HepG2 (cell line): Measurements from ENCODE around the gene KANK3. TPM values are rescaled to one million over a fixed set of nuclear protein-coding genes. Genes with fewer than 3 reads are reported as not detected.

Source experiments
- KLF15 ChIP-seq: sonication (generic); formaldehyde crosslinking; IDR thresholded peaks from 2 replicates; pipeline ENCODE4 v1.8.1; 2023; ENCODE audit warnings: borderline replicate concordance, mild to moderate bottlenecking, inconsistent platforms, missing genetic modification reagents, mixed read lengths
- MBD4 ChIP-seq: IDR thresholded peaks from 2 replicates; pipeline ENCODE4 v1.6.1; 2012; ENCODE audit warnings: low read length, inconsistent platforms, borderline replicate concordance
- NCOA1 ChIP-seq: sonication (generic); formaldehyde crosslinking; IDR thresholded peaks from 2 replicates; pipeline ENCODE4 v1.9.0; 2021; ENCODE audit warnings: missing genetic modification reagents
- TFAP4 ChIP-seq: sonication (generic); IDR thresholded peaks from 2 replicates; pipeline ENCODE4 v1.6.1; 2016; ENCODE audit warnings: low read depth, borderline replicate concordance
- ZFP82 ChIP-seq: sonication (generic); formaldehyde crosslinking; IDR thresholded peaks from 2 replicates; pipeline ENCODE4 v1.5.1; 2020; ENCODE audit warnings: mild to moderate bottlenecking, missing genetic modification reagents, borderline replicate concordance
- ZFX ChIP-seq: sonication (generic); formaldehyde crosslinking; IDR thresholded peaks from 2 replicates; pipeline ENCODE4 v1.4.0; 2020; ENCODE audit warnings: mild to moderate bottlenecking, low read depth, missing genetic modification reagents, moderate library complexity
- ZMYM4 ChIP-seq: sonication (generic); formaldehyde crosslinking; IDR thresholded peaks from 2 replicates; pipeline ENCODE4 v1.8.1; 2023; ENCODE audit warnings: mild to moderate bottlenecking, missing genetic modification reagents
- ZNF713 ChIP-seq: sonication (generic); formaldehyde crosslinking; IDR thresholded peaks from 2 replicates; pipeline ENCODE4 v1.4.0; 2020; ENCODE audit warnings: mild to moderate bottlenecking, missing genetic modification reagents
- polyA plus RNA-seq, 8 experiments: library from polyadenylated mRNA; depleted of rRNA in 3 of 8; stranded (reverse) in 7 of 8; unstranded in 1 of 8; fragments of >200 nt; fragmentation: Illumina TruSeq in 4 of 8; extraction: Trizol in 4 of 8; gene quantifications; 2 replicates each; pipeline versions ENCODE4 v1.2.1 to v1.2.3, GENCODE V29; 2011 to 2016; ENCODE audit warnings: low read depth in 4 of 8, missing spikeins in 1 of 8, mixed read lengths in 1 of 8; ENCODE audit not compliant: insufficient read depth in 1 of 8
- total RNA-seq, 5 experiments: library from RNA; depleted of rRNA; stranded (reverse); fragments of >200 nt; fragmentation: Illumina TruSeq; extraction: Trizol; gene quantifications; 2 replicates each; pipeline ENCODE4 v1.2.3, GENCODE V29; 2016; ENCODE audit warnings: low read depth in 1 of 5
- TF ChIP-seq, protein P1 (sequence below): sonication (generic); formaldehyde crosslinking; IDR thresholded peaks from 2 replicates; pipeline ENCODE4 v1.4.0; 2020; ENCODE audit warnings: missing genetic modification reagents
- TF ChIP-seq, protein P2 (sequence below): sonication (generic); formaldehyde crosslinking; IDR thresholded peaks from 2 replicates; pipeline ENCODE4 v1.5.0; 2020; ENCODE audit warnings: missing genetic modification reagents
- TF ChIP-seq, protein P3 (sequence below): sonication (generic); formaldehyde crosslinking; conservative IDR thresholded peaks from 2 replicates; pipeline ENCODE4 v1.8.0; 2022; ENCODE audit warnings: missing genetic modification reagents

Gene KANK3
- total and polyA plus RNA-seq, 2 of the 13 experiments (the other 11 are each of a cell fraction or from before 2014, with no cell fraction given): 0.15 to 0.20 TPM

GRCh38 chr19:8389891-8390616 is 47.0 kb upstream of the KANK3 start, which contains the start of gene RAB11B (continued):
- TF ChIP-seq, protein P1, sequence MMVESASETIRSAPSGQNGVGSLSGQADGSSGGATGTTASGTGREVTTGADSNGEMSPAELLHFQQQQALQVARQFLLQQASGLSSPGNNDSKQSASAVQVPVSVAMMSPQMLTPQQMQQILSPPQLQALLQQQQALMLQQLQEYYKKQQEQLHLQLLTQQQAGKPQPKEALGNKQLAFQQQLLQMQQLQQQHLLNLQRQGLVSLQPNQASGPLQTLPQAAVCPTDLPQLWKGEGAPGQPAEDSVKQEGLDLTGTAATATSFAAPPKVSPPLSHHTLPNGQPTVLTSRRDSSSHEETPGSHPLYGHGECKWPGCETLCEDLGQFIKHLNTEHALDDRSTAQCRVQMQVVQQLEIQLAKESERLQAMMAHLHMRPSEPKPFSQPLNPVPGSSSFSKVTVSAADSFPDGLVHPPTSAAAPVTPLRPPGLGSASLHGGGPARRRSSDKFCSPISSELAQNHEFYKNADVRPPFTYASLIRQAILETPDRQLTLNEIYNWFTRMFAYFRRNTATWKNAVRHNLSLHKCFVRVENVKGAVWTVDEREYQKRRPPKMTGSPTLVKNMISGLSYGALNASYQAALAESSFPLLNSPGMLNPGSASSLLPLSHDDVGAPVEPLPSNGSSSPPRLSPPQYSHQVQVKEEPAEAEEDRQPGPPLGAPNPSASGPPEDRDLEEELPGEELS (CRISPR knock-in tag): no peak
- TF ChIP-seq NCOA1 (CRISPR knock-in tag): no peak
- peak; percentile 27; the same call in 1 of the 2 replicates for TF ChIP-seq KLF15 (CRISPR knock-in tag)
- no peak for TF ChIP-seq TFAP4
- TF ChIP-seq, protein P2, sequence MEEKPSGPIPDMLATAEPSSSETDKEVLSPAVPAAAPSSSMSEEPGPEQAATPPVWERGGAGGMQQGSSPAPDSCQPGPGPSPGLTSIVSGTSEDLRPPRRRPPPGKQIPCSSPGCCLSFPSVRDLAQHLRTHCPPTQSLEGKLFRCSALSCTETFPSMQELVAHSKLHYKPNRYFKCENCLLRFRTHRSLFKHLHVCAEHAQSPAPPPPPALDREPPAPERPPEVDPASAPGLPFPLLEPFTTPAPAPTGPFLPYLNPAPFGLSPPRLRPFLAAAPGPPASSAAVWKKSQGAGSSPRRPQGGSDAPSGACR (CRISPR knock-in tag): no peak
- TF ChIP-seq ZFP82 (CRISPR knock-in tag): no peak
- no peak for TF ChIP-seq MBD4
- TF ChIP-seq ZFX (CRISPR knock-in tag): peak; percentile 67
- TF ChIP-seq ZMYM4 (CRISPR knock-in tag): no peak
- no peak for TF ChIP-seq ZNF713 (CRISPR knock-in tag)
- TF ChIP-seq, protein P3, sequence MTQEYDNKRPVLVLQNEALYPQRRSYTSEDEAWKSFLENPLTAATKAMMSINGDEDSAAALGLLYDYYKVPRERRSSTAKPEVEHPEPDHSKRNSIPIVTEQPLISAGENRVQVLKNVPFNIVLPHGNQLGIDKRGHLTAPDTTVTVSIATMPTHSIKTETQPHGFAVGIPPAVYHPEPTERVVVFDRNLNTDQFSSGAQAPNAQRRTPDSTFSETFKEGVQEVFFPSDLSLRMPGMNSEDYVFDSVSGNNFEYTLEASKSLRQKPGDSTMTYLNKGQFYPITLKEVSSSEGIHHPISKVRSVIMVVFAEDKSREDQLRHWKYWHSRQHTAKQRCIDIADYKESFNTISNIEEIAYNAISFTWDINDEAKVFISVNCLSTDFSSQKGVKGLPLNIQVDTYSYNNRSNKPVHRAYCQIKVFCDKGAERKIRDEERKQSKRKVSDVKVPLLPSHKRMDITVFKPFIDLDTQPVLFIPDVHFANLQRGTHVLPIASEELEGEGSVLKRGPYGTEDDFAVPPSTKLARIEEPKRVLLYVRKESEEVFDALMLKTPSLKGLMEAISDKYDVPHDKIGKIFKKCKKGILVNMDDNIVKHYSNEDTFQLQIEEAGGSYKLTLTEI (CRISPR knock-in tag): no peak
